C4-2B (cell line): ENCODE data around the gene WNT7A.
A peak's percentile ranks its signal among the peaks of the same experiment; 100 is the strongest.

ENCODE experiments used
- H3K27ac ChIP-seq: fragments of 450-650 bp; 2 replicates; pipeline ENCODE4 v1.5.1; 2017
- CTCF ChIP-seq: fragments of 450-650 bp; conservative IDR thresholded peaks from 2 replicates; pipeline ENCODE4 v1.5.1; 2017; ENCODE audit warnings: mild to moderate bottlenecking
- ZFX ChIP-seq: fragments of 450-650 bp; IDR thresholded peaks from 2 replicates; pipeline ENCODE4 v1.6.1; 2017

Gene WNT7A

GRCh38 chr3:13883681-13884080, 3.8 kb upstream of the WNT7A start:
- TF ChIP-seq CTCF (no peak), ZFX (no peak)
- H3K27ac ChIP-seq: no peak overlapping the region

DNA sequence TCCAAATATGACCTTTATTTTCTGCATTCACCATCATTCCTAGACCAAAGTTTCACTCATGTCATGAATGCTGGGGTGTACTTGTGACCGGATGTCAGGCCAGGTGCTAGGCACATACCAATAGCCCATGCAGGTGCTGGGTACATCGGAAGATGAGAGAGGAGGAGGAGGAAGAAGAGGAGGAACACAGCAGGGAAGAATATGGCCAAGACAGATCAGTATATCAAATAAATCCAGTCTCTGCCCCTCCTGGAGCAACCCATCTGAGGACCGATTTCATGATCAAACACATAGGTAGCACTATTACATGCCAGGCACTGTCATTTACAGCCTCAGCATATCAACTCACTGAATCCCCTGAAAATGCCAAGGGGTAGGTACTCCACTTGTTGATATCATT, 3.0 kb upstream of the WNT7A start:
- no peak overlapping the region for H3K27ac ChIP-seq
- TF ChIP-seq ZFX (no peak), CTCF (no peak)

DNA sequence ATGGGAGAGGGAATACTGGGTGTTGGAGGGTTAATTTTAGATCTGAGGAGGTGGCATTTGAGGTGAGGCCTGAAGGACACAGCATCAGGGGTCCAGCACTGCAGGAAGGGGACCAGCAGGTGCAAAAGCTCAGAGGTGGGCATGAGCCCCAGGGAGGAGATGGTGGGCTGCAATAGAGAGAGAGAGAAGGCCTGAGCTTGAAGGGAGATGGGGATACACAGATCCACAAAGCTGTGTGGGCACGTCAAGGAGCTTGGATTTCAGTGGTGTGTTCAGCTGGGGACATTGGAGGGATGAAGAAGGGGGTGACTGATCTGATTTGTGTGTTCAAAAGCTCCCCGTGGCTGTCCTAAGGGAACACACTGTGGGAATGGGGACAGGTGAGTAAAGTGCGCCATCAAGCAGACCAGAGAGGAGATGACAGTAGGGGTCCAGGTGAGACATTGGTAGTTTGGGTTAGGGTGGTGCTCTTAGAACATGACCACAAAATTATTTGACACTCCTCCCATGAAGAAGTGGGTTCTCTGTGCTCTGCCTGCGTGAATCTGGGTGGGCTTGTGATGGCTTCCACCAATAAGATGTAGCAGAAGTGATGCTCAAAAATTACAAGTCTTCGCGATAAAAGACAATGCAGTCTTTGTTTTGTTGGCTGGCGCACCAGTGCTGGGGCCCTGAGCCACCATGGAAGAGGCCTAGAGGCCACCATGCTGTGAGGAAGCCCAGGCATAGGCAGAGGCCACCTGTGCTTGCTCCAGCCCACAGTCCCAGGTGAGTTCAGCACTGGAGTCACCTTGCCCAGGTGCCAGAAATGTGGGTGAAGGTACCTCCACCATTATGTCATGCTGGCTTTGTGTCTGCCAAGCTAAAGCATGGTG, 1.9 kb upstream of the WNT7A start:
- no peak for TF ChIP-seq ZFX
- no peak overlapping the region for H3K27ac ChIP-seq

- no peak overlapping the region for H3K27ac ChIP-seq
- TF ChIP-seq CTCF: peak; percentile 32
- TF ChIP-seq ZFX: no peak
Measured at GRCh38 chr3:13880811-13881156, 913 bp upstream of the WNT7A start.

GRCh38 chr3:13879102-13879945, 547 bp downstream of the WNT7A start:
- TF ChIP-seq CTCF (no peak), ZFX (no peak)
- H3K27ac ChIP-seq: no peak overlapping the region

DNA sequence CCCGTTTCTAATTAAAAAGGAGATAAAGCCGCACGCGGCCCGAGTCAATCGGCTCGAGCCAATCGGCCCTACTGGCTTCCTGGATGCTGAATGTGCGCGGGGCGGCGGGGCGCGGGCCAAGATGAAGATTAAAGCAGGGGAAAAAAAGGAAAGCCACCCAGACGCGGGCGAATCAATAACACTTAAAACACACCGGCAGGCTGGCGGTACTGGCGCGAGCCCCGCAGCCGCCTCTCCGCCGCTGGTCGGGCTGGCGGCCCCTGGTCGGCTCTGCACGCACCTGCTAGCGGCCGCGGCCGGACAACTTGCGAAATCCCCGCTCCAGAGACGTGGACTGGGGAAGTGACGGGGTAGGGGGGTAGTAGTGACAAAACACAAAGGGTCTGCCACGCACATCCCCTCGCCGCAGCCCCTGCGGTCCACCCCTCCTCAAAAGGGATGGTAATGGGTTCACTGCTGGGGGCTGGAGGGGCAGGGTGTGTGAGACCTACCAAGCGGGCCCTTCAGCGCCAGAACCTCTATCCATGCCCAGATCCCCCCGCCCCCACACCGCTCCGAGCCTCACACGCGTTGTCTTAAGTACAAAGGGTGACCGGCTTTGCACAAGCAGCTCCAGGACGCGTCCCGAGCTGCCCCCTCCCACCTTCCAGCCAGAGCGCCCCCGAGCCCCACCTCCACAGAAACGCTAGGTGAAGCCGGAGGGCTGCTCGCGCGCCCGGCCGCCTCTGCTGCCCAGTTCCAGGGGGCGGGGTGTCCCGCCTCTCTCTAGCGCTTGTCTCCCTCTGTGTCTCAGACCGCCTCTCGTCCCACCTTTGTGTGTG, 1.4 kb downstream of the WNT7A start:
- TF ChIP-seq CTCF: no peak
- no peak for TF ChIP-seq ZFX
- H3K27ac ChIP-seq: no peak overlapping the region

DNA sequence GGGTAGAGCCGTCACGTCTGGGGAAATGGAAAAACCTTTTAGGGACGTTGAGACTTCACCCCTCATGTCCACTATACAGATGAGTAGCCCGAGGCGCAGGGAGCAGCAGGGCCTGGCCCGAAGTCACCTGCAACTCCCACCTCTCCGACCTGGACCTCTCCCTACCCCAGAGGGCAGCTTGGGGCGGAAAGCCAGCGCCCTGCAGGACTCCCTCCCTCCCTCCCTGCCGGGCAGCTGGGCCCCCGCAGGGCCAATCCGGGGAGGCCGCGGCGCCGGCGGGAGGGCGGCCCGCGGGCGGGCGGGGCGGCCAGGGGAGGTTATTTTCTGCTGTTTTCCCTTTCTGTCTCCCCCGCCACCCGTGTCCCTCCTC, 2.0 kb downstream of the WNT7A start:
- no peak overlapping the region for H3K27ac ChIP-seq
- no peak for TF ChIP-seq CTCF
- TF ChIP-seq ZFX: no peak
